Endodermal cell (in vitro differentiated cells): ENCODE measurements around the gene PPIE. TPM values are rescaled to one million over a fixed set of nuclear protein-coding genes. Genes with fewer than 3 reads are reported as not detected.
A peak's percentile ranks its signal among the peaks of the same experiment; 100 is the strongest.

Experiments
- DNase-seq: peaks from one replicate; pipeline ENCODE4 v3.0.0-alpha.2; 2017
- H3K27ac ChIP-seq: 2 replicates; pipeline ENCODE4 v1.5.1; 2013; ENCODE audit warnings: mild to moderate bottlenecking, low read depth, low read length, moderate library complexity
- H3K27me3 ChIP-seq: 2 replicates; pipeline ENCODE4 v1.6.1; 2013; ENCODE audit warnings: mild to moderate bottlenecking, low read length, moderate library complexity; ENCODE audit not compliant: insufficient read depth, control insufficient read depth, poor library complexity, severe bottlenecking
- H3K36me3 ChIP-seq: 2 replicates; pipeline ENCODE4 v1.7.0; 2013; ENCODE audit warnings: mild to moderate bottlenecking, low read length, moderate library complexity; ENCODE audit not compliant: control insufficient read depth, insufficient read depth
- H3K4me1 ChIP-seq: one replicate; pipeline ENCODE4 v1.7.0; 2013; ENCODE audit warnings: low read length; ENCODE audit not compliant: control insufficient read depth, insufficient read depth
- H3K4me3 ChIP-seq: 2 replicates; pipeline ENCODE4 v1.5.1; 2013; ENCODE audit warnings: mild to moderate bottlenecking, low read length, moderate library complexity
- H3K9ac ChIP-seq: 2 replicates; pipeline ENCODE4 v1.6.1; 2013; ENCODE audit warnings: mild to moderate bottlenecking, low read length, moderate library complexity; ENCODE audit not compliant: poor library complexity, severe bottlenecking; ENCODE audit errors: extremely low read depth
- H3K9me3 ChIP-seq: 2 replicates; pipeline ENCODE4 v1.6.1; 2013; ENCODE audit warnings: mild to moderate bottlenecking, low read length, moderate library complexity; ENCODE audit not compliant: control insufficient read depth
- H3K27ac Mint-ChIP-seq: 2 replicates; pipeline ENCODE4 v1.8.0; 2020; ENCODE audit warnings: mixed read lengths
- H3K27me3 Mint-ChIP-seq: 2 replicates; pipeline ENCODE4 v1.8.0; 2021; ENCODE audit warnings: mild to moderate bottlenecking, mixed read lengths; ENCODE audit not compliant: insufficient read depth
- H3K36me3 Mint-ChIP-seq: 2 replicates; pipeline ENCODE4 v1.8.0; 2020; ENCODE audit warnings: low read depth, mixed read lengths
- H3K4me1 Mint-ChIP-seq: 2 replicates; pipeline ENCODE4 v1.8.0; 2020; ENCODE audit warnings: mixed read lengths
- H3K4me3 Mint-ChIP-seq: 2 replicates; pipeline ENCODE4 v1.8.0; 2020; ENCODE audit warnings: mild to moderate bottlenecking, moderate library complexity, mixed read lengths
- H3K9me3 Mint-ChIP-seq: 2 replicates; pipeline ENCODE4 v1.8.0; 2020; ENCODE audit warnings: mild to moderate bottlenecking, mixed read lengths
- WGBS, 2 experiments: methylation state at CpG; one replicate each; pipeline versions ENCODE4 v1.1.5 to v1.1.7; 2013; ENCODE audit warnings: missing lambda C conversion rate in 2 of 2, mixed read lengths in 1 of 2; ENCODE audit not compliant: insufficient coverage in 1 of 2, insufficient read length in 1 of 2; 5-methylcytosine and 5-hydroxymethylcytosine counted together
- total RNA-seq, 2 donors: library from RNA; stranded (reverse); fragmentation: NEBNext Ultra II Directional in 1 of 2; extraction: Animal tissue kit (Norgen Biotek cat#: 25700) in 1 of 2; gene quantifications; 2 replicates in 1 of 2; 3 replicates in 1 of 2; pipeline ENCODE4 v1.2.1, GENCODE V29; 2021
- TF ChIP-seq, protein P1 (sequence below): fragments of 200-600 bp; sonication (generic); conservative IDR thresholded peaks from 2 replicates; pipeline ENCODE4 v1.5.0; 2021; ENCODE audit warnings: antibody characterized with exemption, mild to moderate bottlenecking

The PPIE gene
- total RNA-seq, 2 donors from 2014 or later: 39.5 to 59.4 TPM

DNA sequence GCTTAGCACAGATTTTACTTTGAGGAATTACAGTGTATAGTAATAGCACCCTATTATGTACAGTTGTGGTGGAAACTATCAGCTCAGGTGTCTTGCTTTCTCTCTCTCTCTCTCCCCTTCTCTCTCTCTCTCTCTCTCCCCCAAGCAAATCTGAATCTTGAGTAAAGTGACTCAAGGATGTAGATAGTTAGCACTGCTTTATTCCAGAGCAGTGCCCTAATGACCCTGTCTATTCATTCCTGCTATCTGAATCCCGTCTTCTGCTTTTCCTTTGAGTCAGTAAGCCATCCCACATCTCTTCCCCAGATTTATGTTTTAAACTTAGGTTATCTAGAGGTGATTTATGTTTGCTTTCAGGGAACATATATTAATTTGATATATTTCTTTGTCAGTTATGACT, 42.2 kb upstream of the PPIE start:
- TF ChIP-seq, protein P1, sequence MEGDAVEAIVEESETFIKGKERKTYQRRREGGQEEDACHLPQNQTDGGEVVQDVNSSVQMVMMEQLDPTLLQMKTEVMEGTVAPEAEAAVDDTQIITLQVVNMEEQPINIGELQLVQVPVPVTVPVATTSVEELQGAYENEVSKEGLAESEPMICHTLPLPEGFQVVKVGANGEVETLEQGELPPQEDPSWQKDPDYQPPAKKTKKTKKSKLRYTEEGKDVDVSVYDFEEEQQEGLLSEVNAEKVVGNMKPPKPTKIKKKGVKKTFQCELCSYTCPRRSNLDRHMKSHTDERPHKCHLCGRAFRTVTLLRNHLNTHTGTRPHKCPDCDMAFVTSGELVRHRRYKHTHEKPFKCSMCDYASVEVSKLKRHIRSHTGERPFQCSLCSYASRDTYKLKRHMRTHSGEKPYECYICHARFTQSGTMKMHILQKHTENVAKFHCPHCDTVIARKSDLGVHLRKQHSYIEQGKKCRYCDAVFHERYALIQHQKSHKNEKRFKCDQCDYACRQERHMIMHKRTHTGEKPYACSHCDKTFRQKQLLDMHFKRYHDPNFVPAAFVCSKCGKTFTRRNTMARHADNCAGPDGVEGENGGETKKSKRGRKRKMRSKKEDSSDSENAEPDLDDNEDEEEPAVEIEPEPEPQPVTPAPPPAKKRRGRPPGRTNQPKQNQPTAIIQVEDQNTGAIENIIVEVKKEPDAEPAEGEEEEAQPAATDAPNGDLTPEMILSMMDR: no peak
- peaks cover 10% of the 10 kb centered on the region for H3K4me1 Mint-ChIP-seq

GRCh38 chr1:39698568-39698967, 40.1 kb upstream of the PPIE start:
- TF ChIP-seq, protein P1: no peak
- H3K27ac ChIP-seq: no peak overlapping the region
- 80 to 91% methylated on average over 2 to 4 of the region's 4 CpGs for WGBS, 2 experiments

More for the DNA sequence above, 42.2 kb upstream of the PPIE start:
- Mint-ChIP-seq H3K27ac (no peak overlapping the region), H3K36me3 (no peaks in the 10 kb centered on the region), H3K9me3 (no peaks in the 10 kb centered on the region), H3K27me3 (peaks cover 99% of the 10 kb centered on the region), H3K4me3 (no peak overlapping the region)
- no peak overlapping the region for H3K4me3 ChIP-seq
- no peaks in the 10 kb centered on the region for H3K9me3 ChIP-seq
- H3K4me1 ChIP-seq: peaks cover 3% of the 10 kb centered on the region
- H3K27me3 ChIP-seq: peaks cover 93% of the 10 kb centered on the region
- no peak for DNase-seq
- no peak overlapping the region for H3K27ac ChIP-seq
- no peaks in the 10 kb centered on the region for H3K36me3 ChIP-seq
- H3K9ac ChIP-seq: no peak overlapping the region
- 60% methylated on average over 1 of the region's 1 CpG; no CpG with 5 or more reads in 1 of the 2 experiments for WGBS, 2 experiments

GRCh38 chr1:39699419-39699818, 39.3 kb upstream of the PPIE start:
- H3K27me3 Mint-ChIP-seq: peaks cover 98% of the 10 kb centered on the region

More at GRCh38 chr1:39698568-39698967, 40.1 kb upstream of the PPIE start:
- Mint-ChIP-seq H3K27me3 (peaks cover 99% of the 10 kb centered on the region), H3K27ac (no peak overlapping the region), H3K36me3 (no peaks in the 10 kb centered on the region), H3K4me3 (no peak overlapping the region), H3K4me1 (peaks cover 13% of the 10 kb centered on the region), H3K9me3 (no peaks in the 10 kb centered on the region)
- Histone ChIP-seq H3K36me3 (no peaks in the 10 kb centered on the region), H3K27me3 (peaks cover 87% of the 10 kb centered on the region), H3K4me3 (no peak overlapping the region), H3K9me3 (no peaks in the 10 kb centered on the region), H3K4me1 (peaks cover 3% of the 10 kb centered on the region), H3K9ac (no peak overlapping the region)
- DNase-seq: no peak

More at GRCh38 chr1:39699419-39699818, 39.3 kb upstream of the PPIE start:
- H3K27me3 ChIP-seq: peaks cover 87% of the 10 kb centered on the region
- peaks cover 3% of the 10 kb centered on the region for H3K4me1 ChIP-seq
- Mint-ChIP-seq H3K27ac (no peak overlapping the region), H3K9me3 (no peaks in the 10 kb centered on the region), H3K4me3 (no peak overlapping the region), H3K4me1 (peaks cover 13% of the 10 kb centered on the region), H3K36me3 (no peaks in the 10 kb centered on the region)
- DNase-seq: no peak
- 89 to 90% methylated on average over 2 of the region's 3 CpGs for WGBS, 2 experiments
- H3K9ac ChIP-seq: no peak overlapping the region
- H3K4me3 ChIP-seq: no peak overlapping the region
- H3K36me3 ChIP-seq: no peaks in the 10 kb centered on the region
- H3K27ac ChIP-seq: no peak overlapping the region
- TF ChIP-seq, protein P1: peak; percentile 55
- H3K9me3 ChIP-seq: no peaks in the 10 kb centered on the region
